GM21447 (cell line): Measurements from ENCODE around the gene KCTD8.
A peak's percentile ranks its signal among the peaks of the same experiment; 100 is the strongest.

Experiments used
- ATAC-seq: cut with Tn5 transposase; IDR thresholded peaks from one replicate; pipeline ENCODE4 v1.9.1; 2021; ENCODE audit not compliant: unreplicated experiment

The KCTD8 gene

DNA sequence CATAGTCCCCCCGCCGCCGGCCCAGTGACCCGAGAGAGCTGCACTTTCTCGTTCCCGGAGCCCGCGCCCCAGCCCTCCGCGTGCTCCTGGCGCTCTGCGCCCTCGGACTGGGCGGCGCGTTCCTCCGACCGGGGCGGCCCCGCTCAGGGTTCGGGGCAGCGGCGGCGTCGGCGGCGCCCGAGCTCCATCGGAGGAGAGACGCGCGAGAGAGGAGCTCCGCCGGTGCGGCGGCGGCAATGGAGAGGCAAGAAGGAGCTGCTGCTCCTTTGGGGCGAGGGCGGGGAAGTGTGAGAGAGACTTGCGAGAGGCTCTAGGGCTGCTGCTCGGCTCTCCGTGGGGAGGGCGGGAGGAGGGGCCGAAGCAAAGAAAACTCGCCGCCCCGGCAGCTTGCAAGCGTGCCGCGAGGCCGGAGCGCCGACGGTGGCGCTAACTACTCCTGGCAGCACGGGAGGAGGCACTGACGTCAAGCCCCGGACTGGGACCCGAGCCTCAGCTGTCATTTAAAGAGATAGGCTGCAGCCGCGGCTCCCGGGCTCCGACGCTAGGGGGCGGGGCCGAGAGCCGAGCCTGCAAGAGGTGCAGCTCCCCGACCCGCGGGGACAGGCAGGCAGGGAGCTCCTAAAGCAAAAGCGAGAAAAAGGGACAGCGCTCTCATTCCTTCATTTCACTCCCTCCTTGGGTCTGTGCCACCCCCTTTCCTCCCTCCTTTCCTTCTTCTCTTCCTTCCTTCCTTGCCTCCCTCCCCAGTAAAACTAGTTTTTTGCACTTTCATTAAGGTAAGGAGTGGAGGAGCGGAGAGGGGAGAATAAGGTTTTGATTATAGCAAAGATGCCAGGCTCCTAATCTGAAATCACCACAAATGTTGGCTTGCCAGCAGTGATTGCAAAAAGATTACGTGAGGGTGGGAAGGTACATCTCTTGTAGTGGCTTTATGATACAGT lies at the start of gene KCTD8:
KCTD8 (minus strand) TSS at position 289 of the 941 bp plus-strand sequence.
- peak; percentile 87 for ATAC-seq

DNA sequence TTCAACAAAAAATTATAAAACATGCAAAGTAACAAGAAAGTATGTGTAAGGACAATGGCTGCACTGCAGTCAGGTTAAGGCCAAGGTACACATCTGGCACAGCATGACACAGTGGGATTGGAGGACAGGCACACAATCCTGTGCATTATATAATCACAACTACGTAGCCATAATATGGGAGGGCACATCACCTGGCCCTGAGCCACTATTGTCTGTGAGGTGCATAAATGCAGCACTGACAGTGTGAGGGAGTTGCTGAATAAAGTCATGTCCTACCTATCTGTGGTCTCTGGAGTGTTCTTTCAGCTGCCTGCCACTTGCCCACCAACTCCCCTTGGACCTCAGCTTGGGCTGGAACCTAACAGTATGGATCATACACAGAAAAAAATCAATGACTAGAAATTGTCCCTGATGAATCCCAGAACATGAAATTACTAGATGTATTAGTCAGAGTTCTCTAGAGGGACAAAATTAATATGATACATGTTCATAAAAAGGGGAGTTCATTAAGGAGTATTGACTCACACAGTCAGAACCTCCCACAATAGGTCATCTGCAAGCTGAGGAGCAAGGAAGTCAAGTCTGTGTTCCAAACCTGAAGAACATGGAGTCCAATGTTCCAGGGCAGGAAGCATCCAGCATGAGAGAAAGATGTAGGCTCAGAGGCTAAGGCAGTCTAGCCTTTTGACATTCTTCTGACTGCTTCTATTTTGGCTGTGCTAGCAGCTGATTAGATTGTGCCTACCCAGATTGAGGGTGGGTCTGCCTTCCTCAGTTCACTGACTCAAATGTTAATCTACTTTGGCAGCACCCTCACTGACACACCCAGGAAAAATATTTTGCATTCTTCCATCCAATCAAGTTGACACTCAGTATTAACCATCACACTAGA lies 46.4 kb upstream of the KCTD8 start:
- no peak for ATAC-seq

DNA sequence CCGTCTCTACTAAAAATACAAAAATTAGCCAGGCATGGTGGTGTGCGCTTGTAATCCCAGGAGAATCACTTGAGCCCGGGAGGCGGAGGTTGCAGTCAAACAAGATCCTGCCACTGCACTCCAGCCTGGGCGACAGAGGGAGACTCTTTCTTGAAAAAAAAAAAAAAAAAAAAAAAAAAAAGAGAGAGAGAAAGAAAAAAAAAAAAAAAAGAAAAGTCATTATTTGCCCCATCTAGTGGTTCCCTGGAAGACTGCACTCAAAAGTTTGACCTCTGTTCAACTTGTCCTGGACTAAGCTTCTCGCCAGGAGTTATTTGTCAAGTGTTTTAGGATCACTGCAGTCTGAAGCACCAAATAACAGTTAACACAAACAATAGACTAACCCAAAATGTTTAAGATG lies 45.3 kb upstream of the KCTD8 start:
- no peak for ATAC-seq

DNA sequence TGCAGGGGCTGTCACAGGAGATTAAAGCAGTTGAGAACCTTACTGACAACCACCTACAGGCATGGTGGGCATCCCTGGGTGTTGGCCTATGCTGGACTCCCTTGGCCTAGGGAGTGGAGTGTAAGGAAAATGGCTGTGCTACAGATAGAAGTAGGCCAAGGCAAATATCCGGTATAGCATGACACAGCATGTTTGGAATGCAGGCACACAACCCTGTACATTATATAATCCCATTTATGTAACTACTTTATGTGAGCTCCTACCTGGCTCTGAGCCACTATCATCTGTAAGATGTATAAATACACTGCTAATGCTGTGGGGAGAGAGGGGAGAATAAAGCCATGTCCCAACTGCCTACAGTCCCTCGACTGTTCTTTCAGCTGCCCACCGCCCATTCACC lies 38.7 kb upstream of the KCTD8 start:
- no peak for ATAC-seq

DNA sequence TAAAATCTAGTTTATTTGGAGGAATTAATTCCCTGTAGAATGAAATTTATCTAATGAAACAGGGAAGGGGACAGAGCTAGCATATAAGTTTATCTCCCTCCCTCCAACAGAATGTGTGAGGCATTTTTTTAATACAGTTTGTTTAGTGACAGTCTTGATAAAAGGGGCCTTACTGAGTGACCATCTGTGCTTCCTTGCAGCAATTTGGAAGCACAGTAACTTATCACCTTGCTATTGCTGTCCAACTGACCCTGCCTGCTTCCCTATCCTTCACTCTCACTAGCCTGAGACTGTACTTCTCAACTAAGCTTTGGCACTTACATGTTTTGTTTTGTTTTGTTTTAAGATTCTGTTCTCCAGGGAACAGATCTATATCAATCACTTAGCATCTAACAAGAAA lies 31.1 kb upstream of the KCTD8 start:
- no peak for ATAC-seq

DNA sequence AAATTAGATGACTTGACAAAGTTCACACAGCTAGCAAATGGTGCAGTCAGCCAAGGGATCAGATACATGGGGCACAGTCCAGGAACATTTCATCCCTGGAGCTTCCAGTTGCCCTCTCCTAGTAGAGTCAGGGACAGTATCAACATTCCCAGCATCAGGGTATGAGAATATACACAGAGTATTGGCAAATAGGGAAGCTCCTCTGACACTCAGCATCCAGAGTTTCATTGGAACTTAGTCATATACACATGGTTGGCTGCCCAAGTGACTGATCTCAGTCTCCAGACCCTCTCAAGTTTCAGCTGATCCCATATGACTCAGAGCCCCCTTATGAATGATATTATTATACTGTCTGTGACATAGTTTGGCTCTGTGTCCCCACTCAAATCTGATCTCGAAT lies 13.7 kb upstream of the KCTD8 start:
- ATAC-seq: no peak

DNA sequence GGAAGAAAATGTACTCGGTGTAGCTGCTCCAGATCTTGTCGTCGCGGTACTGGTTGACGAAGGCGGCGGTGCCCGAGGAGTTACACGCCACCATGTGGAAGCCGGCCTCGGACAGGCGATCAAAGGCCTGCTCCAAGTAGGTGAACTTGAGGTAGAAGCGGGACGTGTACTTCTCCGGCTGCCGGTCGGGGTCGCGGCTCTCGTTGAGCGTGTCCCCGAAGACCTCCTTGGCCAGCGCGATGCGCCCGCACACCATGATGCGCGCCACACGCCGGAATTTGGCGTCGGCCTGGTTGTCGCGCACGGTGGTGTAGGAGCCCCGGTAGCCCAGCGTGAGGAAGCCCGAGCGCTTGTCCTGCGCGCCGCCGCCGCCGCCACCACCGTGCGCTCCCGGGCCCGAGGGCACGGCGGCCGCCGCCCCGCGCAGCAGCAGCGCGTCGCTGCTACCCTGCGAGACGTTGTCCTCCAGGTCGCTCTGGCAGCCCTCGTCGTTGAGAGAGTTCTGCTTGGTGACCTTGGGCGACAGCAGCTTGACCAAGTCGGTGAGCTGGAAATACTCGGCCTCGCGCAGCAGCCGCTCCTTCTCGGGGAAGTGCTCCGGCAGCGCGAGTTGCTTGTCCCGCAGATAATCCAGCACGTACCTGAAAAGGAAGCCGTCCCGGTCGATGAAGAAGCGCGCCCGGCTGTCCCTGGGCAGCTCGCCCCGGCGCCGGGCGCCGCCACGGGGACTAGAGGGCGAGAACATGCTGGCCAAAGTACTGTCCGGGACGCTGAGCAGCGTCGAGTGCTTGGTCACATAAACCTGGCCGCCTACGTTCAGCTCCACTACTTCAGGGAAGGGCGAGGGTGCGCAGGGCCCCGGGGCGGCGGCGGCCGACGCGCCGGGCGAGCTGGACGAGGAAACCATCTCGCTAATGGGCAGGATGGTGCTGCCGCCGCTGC lies 775 bp downstream of the KCTD8 start:
- ATAC-seq: peak; percentile 2

DNA sequence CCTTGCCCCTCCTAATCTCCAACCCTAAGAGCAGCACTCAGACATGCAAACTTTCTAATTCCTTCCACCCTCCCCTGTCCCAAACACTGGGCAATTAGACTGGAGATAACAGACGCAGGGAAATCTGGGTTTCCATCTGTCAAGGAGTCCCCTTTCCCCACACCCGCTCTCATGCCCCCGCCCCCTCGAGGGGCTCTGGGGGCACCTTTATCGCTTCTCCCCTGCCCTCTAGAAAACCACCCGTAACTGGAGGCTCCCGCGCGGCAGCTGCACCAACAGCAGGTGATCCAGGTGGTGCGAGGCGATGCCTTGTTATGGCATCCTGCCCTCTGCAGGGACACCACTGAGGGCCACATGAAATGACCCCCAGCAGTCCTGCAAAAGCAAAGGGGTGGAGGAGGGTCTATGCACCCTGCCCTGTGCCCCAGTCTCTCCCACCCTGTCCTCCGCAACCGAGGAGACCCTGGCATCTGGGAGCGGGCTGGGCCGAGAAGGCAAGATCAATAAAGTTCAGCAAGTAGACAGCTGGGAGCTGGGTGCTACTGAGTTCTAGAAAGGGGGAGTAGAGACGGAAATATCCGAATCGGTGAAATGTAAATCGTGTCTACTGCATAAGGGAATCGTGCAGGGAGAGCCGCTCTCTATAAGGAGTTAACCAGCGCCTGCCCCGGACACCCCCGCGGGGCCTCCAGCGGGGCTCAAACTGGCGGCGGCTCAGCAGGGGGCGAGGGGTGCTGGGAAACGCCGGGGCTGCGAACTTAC lies 1.6 kb downstream of the KCTD8 start:
- ATAC-seq: no peak

DNA sequence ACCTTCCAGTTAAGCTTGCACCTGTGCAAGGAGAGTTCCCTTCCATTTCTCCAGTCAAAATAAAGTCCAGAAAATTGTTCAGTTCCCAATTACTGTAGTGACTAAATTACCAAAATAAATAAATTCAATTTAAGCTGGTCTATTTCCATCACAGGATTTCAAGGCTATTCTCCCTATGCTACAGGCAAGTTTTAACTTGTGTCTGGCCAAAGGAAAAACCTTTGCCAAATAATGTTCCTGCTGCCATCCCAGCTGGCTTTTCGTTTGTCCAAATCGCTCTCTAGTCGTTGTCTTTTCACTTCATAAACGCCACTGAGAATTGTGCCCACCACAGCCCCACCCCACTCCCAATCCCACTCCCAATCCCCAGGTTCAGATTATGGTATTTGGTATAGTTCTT lies 2.4 kb downstream of the KCTD8 start:
- no peak for ATAC-seq

DNA sequence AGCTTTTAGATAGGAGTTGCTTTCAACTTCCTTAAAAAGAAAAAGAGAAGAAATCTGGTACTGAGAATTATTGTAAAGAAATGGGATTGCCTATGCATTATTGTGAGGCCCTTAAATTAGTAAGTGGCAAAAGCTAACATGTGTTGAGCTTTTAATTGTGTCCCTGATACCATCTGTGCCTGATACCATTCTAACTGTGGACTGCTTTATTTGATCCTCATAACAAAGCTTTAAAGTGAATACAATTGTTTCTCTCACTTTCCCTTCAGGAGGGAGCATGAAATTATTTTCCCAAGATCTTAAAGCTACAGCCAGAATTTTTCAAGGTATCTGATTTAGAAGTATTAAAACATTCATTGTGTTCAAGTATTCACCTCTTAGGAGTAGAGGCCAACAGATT lies 9.9 kb downstream of the KCTD8 start:
- no peak for ATAC-seq

DNA sequence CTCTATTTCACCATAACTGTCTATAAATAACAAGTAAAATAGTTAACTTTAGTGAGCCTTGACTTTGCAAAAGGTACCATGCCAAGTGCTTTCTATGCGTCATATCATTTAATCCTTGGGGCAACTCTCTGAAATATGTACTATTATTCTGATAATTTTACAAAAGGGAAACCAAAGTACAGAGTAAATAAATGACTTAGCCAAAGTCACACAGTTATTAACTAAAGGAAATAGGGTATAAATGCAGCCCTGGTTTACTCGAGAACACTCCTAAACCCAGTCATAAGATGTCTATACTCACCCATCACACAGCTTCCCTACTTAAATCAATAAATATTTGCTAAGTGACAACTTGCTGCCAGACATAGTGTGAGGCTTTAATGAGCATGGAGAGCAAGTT lies 14.4 kb downstream of the KCTD8 start:
- no peak for ATAC-seq

DNA sequence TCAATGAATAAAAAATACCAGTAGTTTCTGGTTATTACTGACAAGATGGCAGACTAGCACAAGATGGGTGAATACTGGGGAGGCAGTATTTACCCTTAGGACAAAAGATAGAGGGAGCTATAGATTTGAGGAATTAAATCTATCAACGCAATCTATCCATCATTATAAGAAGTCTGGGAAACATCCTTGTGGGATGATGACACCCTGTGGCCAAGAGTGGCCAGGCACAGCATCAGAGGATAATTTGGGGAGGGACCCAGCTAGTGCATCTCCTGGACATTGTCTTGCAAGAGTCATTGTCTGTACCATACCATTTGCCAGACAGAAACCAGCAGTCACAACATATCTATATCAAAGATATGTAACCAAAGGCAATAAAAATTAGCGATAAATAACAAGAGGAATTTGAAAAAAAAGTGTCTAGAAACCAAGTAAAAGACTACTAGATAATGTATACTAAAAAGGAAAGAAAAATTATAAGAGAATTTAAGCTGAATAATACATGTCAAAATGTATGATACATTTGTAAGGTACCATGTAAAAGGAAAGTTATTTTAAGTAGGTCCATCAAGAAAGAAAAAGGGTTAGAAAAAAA lies 22.9 kb downstream of the KCTD8 start:
- no peak for ATAC-seq

DNA sequence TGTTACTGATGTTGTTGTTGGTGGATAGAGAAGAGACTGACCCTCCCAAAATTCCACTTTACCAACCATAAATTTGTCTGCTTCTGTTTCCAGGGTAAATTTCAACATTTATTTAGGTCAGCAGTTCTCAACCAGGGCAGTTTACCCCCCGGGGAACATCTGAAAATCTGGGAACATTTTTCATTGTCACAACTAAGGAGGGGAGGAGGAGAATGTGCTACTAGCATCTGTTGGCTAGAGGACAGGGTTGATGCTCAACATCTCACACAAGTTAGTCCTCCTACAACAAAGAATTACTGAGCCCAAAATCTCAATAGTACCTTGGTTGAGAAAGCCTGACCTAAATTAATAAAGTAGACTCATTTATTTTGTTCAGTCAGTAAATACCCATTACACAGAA lies 25.7 kb downstream of the KCTD8 start:
- ATAC-seq: no peak

DNA sequence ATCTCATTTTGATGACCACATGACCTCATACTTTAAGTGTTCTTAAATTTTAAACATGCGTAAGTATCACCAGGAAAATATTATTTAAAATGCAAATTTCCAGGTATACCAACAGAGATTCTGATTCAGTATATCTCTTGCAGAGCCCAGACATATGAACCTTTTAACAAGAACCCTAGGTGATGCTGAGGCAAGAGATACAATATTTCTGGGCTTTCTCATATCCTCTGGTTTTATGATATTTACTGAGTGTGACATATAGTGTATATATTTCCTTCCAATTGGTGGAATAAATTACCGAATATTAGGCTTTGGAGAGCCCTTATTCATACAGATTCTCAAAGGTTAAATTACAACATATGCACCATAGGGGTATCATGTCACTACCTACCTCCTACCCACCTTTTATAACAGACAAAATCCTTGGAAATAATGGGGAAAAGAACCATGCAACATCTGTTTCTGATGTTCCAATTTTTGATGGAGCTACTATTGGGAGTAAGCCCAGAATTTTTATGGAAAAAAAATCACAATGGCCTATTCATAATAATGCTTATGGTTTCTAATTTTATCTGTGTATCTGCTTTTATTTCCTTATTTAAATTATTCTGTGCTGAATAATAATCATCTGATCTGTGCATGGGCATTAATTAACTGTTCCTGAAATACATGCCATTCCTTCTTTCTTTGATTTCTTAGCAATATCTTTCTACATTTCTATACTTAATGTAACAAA lies 27.1 kb downstream of the KCTD8 start:
- ATAC-seq: no peak

DNA sequence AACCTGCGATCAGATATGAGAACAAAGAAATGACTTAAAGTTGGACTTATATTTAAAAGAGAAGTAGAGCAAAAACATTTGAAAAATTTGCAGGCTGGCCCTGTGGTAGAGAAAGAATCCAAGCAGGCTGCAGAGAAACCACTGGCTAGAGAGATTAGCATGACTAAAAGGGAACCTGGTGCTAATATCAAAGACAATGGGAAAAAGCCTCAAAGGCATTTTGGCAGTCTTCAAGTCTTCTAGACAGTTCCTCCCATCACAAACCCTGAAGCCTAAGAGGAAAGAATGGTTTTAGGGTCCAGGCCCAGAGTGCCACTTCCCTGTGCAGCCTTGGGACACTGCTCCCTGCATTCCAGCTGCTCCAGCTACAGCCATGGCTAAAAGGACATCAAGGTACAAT lies 33.4 kb downstream of the KCTD8 start:
- no peak for ATAC-seq

DNA sequence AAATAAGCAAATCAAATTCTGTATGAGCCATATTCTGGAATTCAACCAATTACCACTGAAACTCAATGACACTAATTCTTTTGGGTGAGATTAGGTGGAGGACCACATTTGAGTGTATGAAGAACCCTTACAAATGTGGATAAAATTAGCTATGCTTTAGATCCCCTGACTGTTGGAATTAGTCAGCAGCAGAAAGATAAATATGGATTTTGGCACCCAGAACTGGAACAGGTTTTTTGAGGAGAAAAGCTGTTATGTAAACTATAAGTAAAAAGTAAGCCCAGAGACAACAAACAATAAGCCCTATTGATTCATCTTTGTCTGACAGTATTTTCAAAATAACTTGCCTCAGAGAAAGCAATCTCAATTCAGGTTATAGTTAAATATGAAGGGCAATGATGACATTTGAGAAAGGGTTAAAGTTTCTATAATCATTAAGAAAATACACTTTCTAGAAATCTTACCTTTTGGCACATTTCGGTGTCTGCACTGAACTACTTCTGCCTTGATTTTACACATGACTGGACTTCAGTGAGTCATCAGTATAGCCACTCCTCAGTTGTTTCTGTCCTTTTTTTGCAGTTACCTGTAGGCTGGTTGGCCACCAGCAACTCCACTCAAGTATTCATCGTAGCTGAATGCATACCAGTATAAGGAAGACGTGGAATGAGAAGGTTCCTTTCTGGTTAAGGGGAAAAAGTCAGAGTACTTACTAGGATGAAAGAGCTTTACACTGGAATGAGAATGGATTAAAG lies 80.0 kb downstream of the KCTD8 start:
- no peak for ATAC-seq

DNA sequence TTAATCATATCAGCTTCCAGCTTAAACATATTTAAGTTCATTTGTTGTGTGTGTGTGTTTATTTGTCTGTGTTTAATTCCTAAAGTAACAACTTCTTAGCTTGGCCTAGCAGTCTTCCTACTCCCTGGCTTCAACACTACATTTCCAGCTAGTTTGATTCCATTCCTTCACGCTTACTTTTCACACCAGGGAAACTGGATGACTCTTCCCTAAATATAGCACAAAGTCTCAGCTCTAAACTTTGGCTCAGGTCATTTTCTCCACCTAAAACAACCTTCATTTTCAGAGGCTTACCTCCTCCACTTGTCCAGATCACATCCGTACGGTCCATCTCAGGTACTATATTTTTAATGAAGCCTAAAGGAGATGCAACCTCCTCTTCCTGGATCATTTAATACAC lies 94.4 kb downstream of the KCTD8 start:
- no peak for ATAC-seq

DNA sequence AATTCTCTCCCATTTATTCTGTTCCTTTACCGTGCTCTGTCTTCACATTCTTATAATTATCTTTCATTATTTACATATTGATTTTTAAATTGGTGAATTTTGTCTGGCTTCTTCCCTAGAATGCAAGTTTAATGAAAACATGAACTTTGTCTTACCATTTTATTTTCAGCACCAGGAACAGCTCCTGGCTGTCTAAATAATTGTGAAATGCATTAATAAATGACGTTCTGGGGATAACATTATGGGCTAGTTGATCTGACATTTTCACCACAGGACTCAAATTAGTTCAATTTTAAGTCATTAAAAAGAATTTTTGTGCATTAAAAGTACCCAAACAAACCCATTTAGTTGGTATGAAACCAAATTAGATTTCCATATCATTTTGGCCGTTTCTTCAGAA lies 97.5 kb downstream of the KCTD8 start:
- ATAC-seq: no peak
